ENCODE measurements around the gene CATSPERD.
"Not testable (repeated sequence)": the region's sequence is repeated elsewhere in the genome, so short reads cannot be mapped to it uniquely, and the experiment has no call there.

Gene CATSPERD

GRCh38 chr19:5686647-5687359 lies 33.6 kb upstream of the CATSPERD start:
- DNase-seq: peak; percentile 70

GRCh38 chr19:5687360-5688198 lies 32.9 kb upstream of the CATSPERD start:
- DNase-seq: no peak

- DNase-seq: not testable (repeated sequence)
These were observed 32.1 kb upstream of the CATSPERD start for GRCh38 chr19:5688262-5688881.

- DNase-seq: peak; percentile 85
These were observed 30.1 kb upstream of the CATSPERD start, which contains the start of gene RPL36 for GRCh38 chr19:5690125-5690954. RPL36 (plus strand) TSS chr19:5690295; CDS start chr19:5690508, 213 bp downstream.

- no peak for DNase-seq
These were observed 29.2 kb upstream of the CATSPERD start for GRCh38 chr19:5690955-5691821.

GRCh38 chr19:5691822-5692722 lies 28.4 kb upstream of the CATSPERD start:
- no peak for DNase-seq

GRCh38 chr19:5692723-5693194 lies 27.7 kb upstream of the CATSPERD start:
- no peak for DNase-seq

GRCh38 chr19:5693195-5694166 lies 27.0 kb upstream of the CATSPERD start:
- no peak for DNase-seq

- DNase-seq: no peak
These were observed 26.1 kb upstream of the CATSPERD start for GRCh38 chr19:5694167-5694955.

GRCh38 chr19:5694956-5695648 lies 25.3 kb upstream of the CATSPERD start:
- DNase-seq: no peak

GRCh38 chr19:5695649-5696195 lies 24.7 kb upstream of the CATSPERD start:
- DNase-seq: no peak

GRCh38 chr19:5696196-5697021 lies 24.0 kb upstream of the CATSPERD start:
- DNase-seq: no peak

- no peak for DNase-seq
These were observed 23.2 kb upstream of the CATSPERD start for GRCh38 chr19:5697022-5697889.

GRCh38 chr19:5697890-5698634 lies 22.4 kb upstream of the CATSPERD start:
- no peak for DNase-seq
